Right lung (tissue), 5 donors: ENCODE results near the gene SCGB3A1. TPM values are rescaled to one million over a fixed set of nuclear protein-coding genes. Genes with fewer than 3 reads are reported as not detected.

ENCODE experiments used
- DNase-seq, 2 donors: peaks; one replicate each; pipeline ENCODE4 v3.0.0-alpha.2; 2013
- polyA plus RNA-seq, 5 donors: library from polyadenylated mRNA; unstranded; fragments of 120-200 nt; gene quantifications; one replicate each; pipeline versions ENCODE4 v1.2.1 to v1.2.3, GENCODE V29; 2013; ENCODE audit warnings: inconsistent platforms in 1 of 5, low replicate concordance in 1 of 5; ENCODE audit not compliant: insufficient read length in 5 of 5, insufficient read depth in 1 of 5

The SCGB3A1 gene
- polyA plus RNA-seq, 5 donors, result 0.94 to 4.2 (median 3.1) TPM

GRCh38 chr5:180626661-180627385 is 35.5 kb upstream of the SCGB3A1 start:
- no peak for DNase-seq

GRCh38 chr5:180625791-180626660 is 34.7 kb upstream of the SCGB3A1 start:
- DNase-seq, result no peak

- no peak for DNase-seq
These were observed 34.0 kb upstream of the SCGB3A1 start for GRCh38 chr5:180625125-180625790.

- no peak for DNase-seq
These were observed 33.3 kb upstream of the SCGB3A1 start for GRCh38 chr5:180624587-180624986.

- no peak for DNase-seq
These were observed 32.5 kb upstream of the SCGB3A1 start for GRCh38 chr5:180623844-180624243.

- DNase-seq, result no peak
These were observed 32.1 kb upstream of the SCGB3A1 start for GRCh38 chr5:180623411-180623834.

GRCh38 chr5:180622910-180623309 is 31.6 kb upstream of the SCGB3A1 start:
- DNase-seq, result no peak

- DNase-seq, result no peak
These were observed 30.0 kb upstream of the SCGB3A1 start for GRCh38 chr5:180621311-180621710.

- no peak for DNase-seq
These were observed 28.7 kb upstream of the SCGB3A1 start for GRCh38 chr5:180620014-180620413.

- no peak for DNase-seq
These were observed 28.2 kb upstream of the SCGB3A1 start for GRCh38 chr5:180619563-180619915.

GRCh38 chr5:180618829-180619562 is 27.7 kb upstream of the SCGB3A1 start:
- no peak for DNase-seq

- no peak for DNase-seq
These were observed 27.2 kb upstream of the SCGB3A1 start for GRCh38 chr5:180618487-180618828.

GRCh38 chr5:180613814-180614188 is 22.5 kb upstream of the SCGB3A1 start:
- no peak for DNase-seq

GRCh38 chr5:180613188-180613813 is 22.0 kb upstream of the SCGB3A1 start:
- no peak for DNase-seq

- DNase-seq, result no peak
These were observed 21.4 kb upstream of the SCGB3A1 start for GRCh38 chr5:180612683-180613082.

- DNase-seq, result no peak
These were observed 20.0 kb upstream of the SCGB3A1 start for GRCh38 chr5:180611140-180611850.

GRCh38 chr5:180609817-180610550 is 18.7 kb upstream of the SCGB3A1 start:
- DNase-seq, result no peak

GRCh38 chr5:180609386-180609785 is 18.1 kb upstream of the SCGB3A1 start:
- DNase-seq, result no peak

- DNase-seq, result no peak
These were observed 17.4 kb upstream of the SCGB3A1 start for GRCh38 chr5:180608572-180609310.
